Lung (tissue), 12 donors: Measurements from ENCODE around the gene OLFML1. TPM values are rescaled to one million over a fixed set of nuclear protein-coding genes. Genes with fewer than 3 reads are reported as not detected.

Experiments used
- ATAC-seq: fragments of 200-7000 bp; cut with Tn5 transposase; one replicate; pipeline ENCODE4 v1.9.1; 2020; ENCODE audit warnings: moderate number of reproducible peaks; ENCODE audit not compliant: insufficient read depth, low FRiP score
- DNase-seq, 3 donors: peaks; one replicate each; pipeline ENCODE4 v3.0.0-alpha.2; 2013 to 2017
- H3K27ac ChIP-seq, 2 donors: one replicate each; pipeline ENCODE4 v1.5.1; 2013; ENCODE audit warnings: mild to moderate bottlenecking in 2 of 2, moderate library complexity in 2 of 2, control low read depth in 1 of 2, inconsistent platforms in 1 of 2, low read depth in 1 of 2, low read length in 1 of 2
- H3K27me3 ChIP-seq, 3 donors: one replicate each; pipeline ENCODE4 v1.5.1; 2013; ENCODE audit warnings: low read length in 2 of 3; ENCODE audit not compliant: control insufficient read depth in 3 of 3, insufficient read depth in 3 of 3
- H3K36me3 ChIP-seq, 4 donors: one replicate each; pipeline ENCODE4 v1.5.1; 2013; ENCODE audit warnings: low read length in 4 of 4, mild to moderate bottlenecking in 1 of 4, moderate library complexity in 1 of 4; ENCODE audit not compliant: control insufficient read depth in 4 of 4, insufficient read depth in 4 of 4
- H3K4me1 ChIP-seq, 5 donors: one replicate each; pipeline ENCODE4 v1.5.1; 2013; ENCODE audit warnings: low read length in 5 of 5, mild to moderate bottlenecking in 2 of 5, moderate library complexity in 1 of 5; ENCODE audit not compliant: control insufficient read depth in 5 of 5, insufficient read depth in 5 of 5
- H3K4me3 ChIP-seq: one replicate; pipeline ENCODE4 v1.5.1; 2013; ENCODE audit warnings: mild to moderate bottlenecking, control low read depth, moderate library complexity
- H3K9ac ChIP-seq, 2 donors: one replicate each; pipeline ENCODE4 v1.5.1; 2013; ENCODE audit warnings: low read length in 2 of 2, control low read depth in 1 of 2; ENCODE audit not compliant: insufficient read depth in 1 of 2
- H3K9me3 ChIP-seq, 4 donors: one replicate each; pipeline ENCODE4 v1.5.1; 2013; ENCODE audit warnings: low read length in 3 of 4, mild to moderate bottlenecking in 1 of 4, moderate library complexity in 1 of 4; ENCODE audit not compliant: control insufficient read depth in 4 of 4, insufficient read depth in 3 of 4
- CTCF ChIP-seq: IDR thresholded peaks from 2 replicates; pipeline ENCODE4 v1.5.1; 2012; ENCODE audit warnings: mild to moderate bottlenecking; ENCODE audit errors: control extremely low read depth, extremely low read depth
- WGBS, 2 donors: extraction: QIAGEN DNeasy Blood & Tissue Kit; methylation state at CpG; one replicate each; pipeline ENCODE4 v1.1.7; 2013; 5-methylcytosine and 5-hydroxymethylcytosine counted together
- polyA plus RNA-seq, 2 donors: library from polyadenylated mRNA; stranded (reverse); fragments of 200-250 nt; gene quantifications; one replicate each; pipeline ENCODE4 v1.2.1, GENCODE V29; 2013
- total RNA-seq, 2 donors: library from RNA; depleted of rRNA in 1 of 2; stranded (reverse); fragments of >200 nt in 1 of 2; gene quantifications; one replicate each; pipeline ENCODE4 v1.2.1, GENCODE V29; 2014 to 2021
- donor health status: control.
- donor health status: control.
- donor health status: Bipolar disorder and iron deficiency.
- donor health status: healthy.
- donor health status: DM: yes; HTN: yes; CAD: no.

OLFML1 gene
- total and polyA plus RNA-seq, 4 donors: 2.6 to 28.1 (median 9.5) TPM

GRCh38 chr11:7545611-7546010 lies 60.3 kb downstream of the OLFML1 start:
- Histone ChIP-seq H3K4me3 (no peak overlapping the region), H3K4me1 (peaks cover 0 to 3% (median 0%) of the 10 kb centered on the region in 5 donors), H3K36me3 (peaks cover 0 to 7% (median 0%) of the 10 kb centered on the region in 4 donors), H3K9ac (no peak overlapping the region), H3K27me3 (no peaks in the 10 kb centered on the region), H3K27ac (no peak overlapping the region), H3K9me3 (no peaks in the 10 kb centered on the region)
- DNase-seq (no peak), ATAC-seq (no peak)
- WGBS, 2 donors: 92 to 95% methylated on average over 4 of the region's 4 CpGs
- no peak for TF ChIP-seq CTCF

DNA sequence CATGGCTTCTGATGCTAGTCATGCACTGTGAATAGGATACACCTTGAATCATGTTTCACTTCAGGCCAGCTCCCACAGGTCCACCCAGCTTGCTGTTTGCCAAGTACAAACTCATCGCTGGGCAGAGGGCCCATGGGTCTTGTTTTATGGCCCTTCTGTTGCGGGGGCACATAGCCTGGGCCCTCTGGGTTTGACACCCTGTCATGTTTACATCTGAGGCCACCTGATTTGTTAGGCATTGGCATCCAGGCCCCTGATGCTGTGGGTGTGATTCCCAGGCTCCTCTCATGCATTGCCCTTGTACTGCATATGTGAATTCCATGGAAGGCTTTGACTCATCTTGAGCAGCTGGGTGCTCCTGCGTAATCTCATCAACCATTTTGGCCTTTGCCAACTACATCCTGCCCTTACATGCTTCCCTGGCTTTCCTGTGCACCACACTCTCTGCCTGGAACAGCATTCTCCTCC lies 61.1 kb downstream of the OLFML1 start:
- no peaks in the 10 kb centered on the region for H3K27me3 ChIP-seq
- no peak overlapping the region for H3K27ac ChIP-seq
- H3K4me3 ChIP-seq: no peak overlapping the region
- 93 to 96% methylated on average over 3 of the region's 3 CpGs for WGBS, 2 donors
- H3K36me3 ChIP-seq: peaks cover 0 to 7% (median 0%) of the 10 kb centered on the region in 4 donors
- no peak for TF ChIP-seq CTCF
- no peaks in the 10 kb centered on the region for H3K9me3 ChIP-seq
- DNase-seq (no peak), ATAC-seq (peak; percentile 46)
- no peak overlapping the region for H3K9ac ChIP-seq
- peaks cover 0 to 3% (median 0%) of the 10 kb centered on the region in 5 donors for H3K4me1 ChIP-seq

- TF ChIP-seq CTCF: no peak
- Histone ChIP-seq H3K9me3 (no peaks in the 10 kb centered on the region), H3K36me3 (peaks cover 0 to 7% (median 0%) of the 10 kb centered on the region in 4 donors), H3K4me3 (no peak overlapping the region), H3K9ac (no peak overlapping the region), H3K4me1 (peaks cover 0 to 4% (median 0%) of the 10 kb centered on the region in 5 donors), H3K27ac (no peak overlapping the region), H3K27me3 (no peaks in the 10 kb centered on the region)
- 72 to 84% methylated on average over 4 of the region's 4 CpGs for WGBS, 2 donors
- no peak for ATAC-seq
- no peak for DNase-seq
Observed at GRCh38 chr11:7547687-7548086, 62.4 kb downstream of the OLFML1 start.
